KMS-11 (cell line): ENCODE results near the gene SEMA3D.

Experiments
- H2AFZ ChIP-seq: fragments of 200-600 bp; sonication (generic); 2 replicates; pipeline ENCODE4 v1.6.1; 2016; ENCODE audit warnings: antibody characterized with exemption, mixed run types, low read depth
- H3K27ac ChIP-seq: fragments of 200-600 bp; sonication (generic); 2 replicates; pipeline ENCODE4 v1.6.1; 2016; ENCODE audit warnings: mild to moderate bottlenecking, mixed run types
- H3K27me3 ChIP-seq: fragments of 200-600 bp; sonication (generic); 2 replicates; pipeline ENCODE4 v1.6.1; 2017; ENCODE audit warnings: mild to moderate bottlenecking, low read depth, mixed run types, moderate library complexity; ENCODE audit not compliant: insufficient read depth
- H3K36me3 ChIP-seq: fragments of 200-600 bp; sonication (generic); 2 replicates; pipeline ENCODE4 v1.6.1; 2017; ENCODE audit warnings: mild to moderate bottlenecking, mixed run types; ENCODE audit not compliant: insufficient read depth
- H3K4me1 ChIP-seq: fragments of 200-600 bp; sonication (generic); 2 replicates; pipeline ENCODE4 v1.6.1; 2016; ENCODE audit warnings: mild to moderate bottlenecking, low read depth, mixed run types; ENCODE audit not compliant: poor library complexity, severe bottlenecking
- H3K4me2 ChIP-seq: fragments of 200-600 bp; sonication (generic); 2 replicates; pipeline ENCODE4 v1.7.0; 2016; ENCODE audit warnings: mild to moderate bottlenecking, mixed run types
- H3K4me3 ChIP-seq: fragments of 200-600 bp; sonication (generic); IDR thresholded peaks from 2 replicates; pipeline ENCODE4 v1.6.1; 2017; ENCODE audit warnings: low read depth, low read length, mixed read lengths; ENCODE audit not compliant: insufficient read depth
- H3K79me2 ChIP-seq: fragments of 200-600 bp; sonication (generic); 2 replicates; pipeline ENCODE4 v1.6.1; 2016; ENCODE audit warnings: low read depth, mixed run types; ENCODE audit not compliant: insufficient read depth
- H3K9ac ChIP-seq: fragments of 200-600 bp; sonication (generic); 2 replicates; pipeline ENCODE4 v1.6.1; 2016; ENCODE audit warnings: mild to moderate bottlenecking, mixed run types
- H4K20me1 ChIP-seq: fragments of 200-600 bp; sonication (generic); 2 replicates; pipeline ENCODE4 v1.6.1; 2016; ENCODE audit warnings: mild to moderate bottlenecking, mixed run types; ENCODE audit not compliant: insufficient read depth
- CTCF ChIP-seq: fragments of 200-600 bp; sonication (generic); conservative IDR thresholded peaks from 2 replicates; pipeline ENCODE4 v1.6.1; 2017; ENCODE audit warnings: low read depth, mild to moderate bottlenecking, antibody characterized with exemption, low read length, moderate library complexity, mixed read lengths

Gene SEMA3D

GRCh38 chr7:84981055-84981976 is 205.5 kb downstream of the SEMA3D start:
- no peak overlapping the region for H3K4me2 ChIP-seq
- no peak for TF ChIP-seq CTCF
- H4K20me1 ChIP-seq: no peaks in the 10 kb centered on the region
- no peak overlapping the region for H2AFZ ChIP-seq
- no peak overlapping the region for H3K4me3 ChIP-seq
- no peak overlapping the region for H3K27ac ChIP-seq
- H3K79me2 ChIP-seq: no peaks in the 10 kb centered on the region
- no peak overlapping the region for H3K9ac ChIP-seq
- H3K27me3 ChIP-seq: no peaks in the 10 kb centered on the region
- H3K36me3 ChIP-seq: no peaks in the 10 kb centered on the region
- H3K4me1 ChIP-seq: peaks cover 18% of the 10 kb centered on the region

DNA sequence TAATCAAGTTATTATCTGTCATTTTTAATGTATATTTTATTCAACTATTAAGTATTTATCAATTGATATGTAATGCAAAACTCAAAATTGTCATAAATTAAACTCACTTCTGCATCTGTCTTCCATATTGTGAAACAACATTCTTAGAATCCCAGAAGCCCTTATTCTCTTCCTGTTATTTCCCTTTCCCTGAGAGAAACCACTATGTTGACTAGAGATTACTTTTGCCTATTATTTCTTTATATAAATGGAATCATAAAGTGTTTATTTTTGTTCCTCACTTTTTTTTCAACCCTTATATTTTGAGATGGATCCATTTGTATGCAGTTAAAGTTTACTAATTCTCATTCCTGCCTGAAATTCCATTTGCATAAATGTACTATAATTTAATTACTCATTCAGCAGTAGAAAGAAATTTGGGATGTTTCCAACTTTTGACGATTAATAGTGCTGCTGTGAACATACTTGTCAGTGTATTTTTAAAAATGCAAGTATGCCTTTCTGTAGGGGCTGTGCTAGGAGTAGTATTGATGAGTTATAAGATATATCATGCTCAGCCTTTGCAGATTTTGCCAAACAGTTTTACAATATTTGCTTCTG is 211.2 kb downstream of the SEMA3D start:
- no peaks in the 10 kb centered on the region for H3K4me1 ChIP-seq
- no peaks in the 10 kb centered on the region for H3K79me2 ChIP-seq
- no peaks in the 10 kb centered on the region for H4K20me1 ChIP-seq
- H3K9ac ChIP-seq: no peak overlapping the region
- no peak overlapping the region for H3K27ac ChIP-seq
- H3K36me3 ChIP-seq: no peaks in the 10 kb centered on the region
- no peak overlapping the region for H3K4me3 ChIP-seq
- no peak overlapping the region for H3K4me2 ChIP-seq
- H2AFZ ChIP-seq: no peak overlapping the region
- TF ChIP-seq CTCF: no peak
- H3K27me3 ChIP-seq: no peaks in the 10 kb centered on the region

- no peak overlapping the region for H3K4me3 ChIP-seq
- H3K27me3 ChIP-seq: no peaks in the 10 kb centered on the region
- no peak overlapping the region for H2AFZ ChIP-seq
- no peaks in the 10 kb centered on the region for H4K20me1 ChIP-seq
- H3K4me2 ChIP-seq: no peak overlapping the region
- H3K9ac ChIP-seq: no peak overlapping the region
- no peak overlapping the region for H3K27ac ChIP-seq
- no peaks in the 10 kb centered on the region for H3K36me3 ChIP-seq
- no peaks in the 10 kb centered on the region for H3K79me2 ChIP-seq
- TF ChIP-seq CTCF: no peak
- no peaks in the 10 kb centered on the region for H3K4me1 ChIP-seq
Measured at GRCh38 chr7:84971360-84971759, 215.5 kb downstream of the SEMA3D start.

GRCh38 chr7:84970670-84971069 is 216.2 kb downstream of the SEMA3D start:
- H3K9ac ChIP-seq: no peak overlapping the region
- TF ChIP-seq CTCF: no peak
- H3K27me3 ChIP-seq: no peaks in the 10 kb centered on the region
- H4K20me1 ChIP-seq: no peaks in the 10 kb centered on the region
- H3K4me2 ChIP-seq: no peak overlapping the region
- H3K36me3 ChIP-seq: no peaks in the 10 kb centered on the region
- no peak overlapping the region for H3K4me3 ChIP-seq
- no peaks in the 10 kb centered on the region for H3K79me2 ChIP-seq
- H3K27ac ChIP-seq: no peak overlapping the region
- H3K4me1 ChIP-seq: no peaks in the 10 kb centered on the region
- H2AFZ ChIP-seq: no peak overlapping the region
